ENCODE data around the gene STK16. TPM values are rescaled to one million over a fixed set of nuclear protein-coding genes. Genes with fewer than 3 reads are reported as not detected.

STK16 gene
- total and polyA plus RNA-seq, 2 of the 4 experiments (the other 2 are of a cell fraction), result 44.4 to 50.1 TPM

- no peak for TF ChIP-seq MAZ (IDR thresholded peaks at IDR 0.05; ENCODE audit: borderline replicate concordance, low read depth, low read length)
- TF ChIP-seq USF2 (IDR thresholded peaks at IDR 0.05; ENCODE audit: low read depth, low read length), result no peak
- peak; percentile 77 for TF ChIP-seq RCOR1 (IDR thresholded peaks at IDR 0.05; ENCODE audit: insufficient replicate concordance, low read length)
- TF ChIP-seq BHLHE40 (IDR thresholded peaks at IDR 0.05; ENCODE audit: low read depth, low read length), result no peak
- no peak for TF ChIP-seq SMC3 (IDR thresholded peaks at IDR 0.05; ENCODE audit: low read depth, low read length)
- TF ChIP-seq MXI1 (IDR thresholded peaks at IDR 0.05; ENCODE audit: borderline replicate concordance, low read depth, low read length), result 0 out of 2 replicates have a peak, but pooled peaks have one; percentile 23
- TF ChIP-seq POLR2A (IDR thresholded peaks at IDR 0.05; ENCODE audit: low read depth, low read length), result no peak; the same call in 1 of the 2 replicates
- TF ChIP-seq MAFK (IDR thresholded peaks at IDR 0.05; ENCODE audit: low read depth, low read length), result no peak
- peak overlapping the region; percentile 91 for H2AFZ ChIP-seq (replicated peaks; ENCODE audit: low read length, poor library complexity)
- H4K5ac ChIP-seq (ENCODE audit: low read depth, low read length), result peak overlapping the region; percentile 78
- peak overlapping the region; percentile 97 for H4K91ac ChIP-seq (ENCODE audit: insufficient read depth, low read depth, low read length)
- H3K9ac ChIP-seq (ENCODE audit: low read depth, low read length), result peak overlapping the region; percentile 77
- H2AK9ac ChIP-seq (replicated peaks; ENCODE audit: low read depth, low read length, poor library complexity), result peak overlapping the region; percentile 97
- H3K56ac ChIP-seq (ENCODE audit: extremely low read depth, insufficient read depth, low read length), result peak overlapping the region; percentile 82; the same call in 1 of the 2 replicates
- peaks cover 11% of the 10 kb centered on the region for H4K20me1 ChIP-seq (ENCODE audit: insufficient read depth, low read length)
- H3K4me3 ChIP-seq (ENCODE audit: insufficient read depth, low read depth, low read length), result peak overlapping the region; percentile 54
- CTCF ChIA-PET, result interaction anchor here (0.6 to 1.6 kb wide), 7 partner anchors 10 to 171 kb away, joined by 3 to 8 read pairs (median 4); partner anchors contain the start of genes DNAJB2 and ZFAND2B
- ATAC-seq (ENCODE audit: low read depth), result peak; percentile 77
- peak overlapping the region; percentile 53; the same call in 1 of the 2 replicates for H2BK20ac ChIP-seq (ENCODE audit: low read depth, low read length)
- H3K36me3 ChIP-seq (ENCODE audit: control insufficient read depth, insufficient read depth, low read length), result peaks cover 50% of the 10 kb centered on the region
- BruUV-seq (replicated peaks), result no TSS peak
- DNase-seq, result peak; percentile 68
- H3K4me1 ChIP-seq (ENCODE audit: control insufficient read depth, insufficient read depth, low read length), result peaks cover 5% of the 10 kb centered on the region; the same call in 1 of the 2 replicates
- peak overlapping the region; percentile 91 for H2BK5ac ChIP-seq (ENCODE audit: low read depth, low read length, poor library complexity, severe bottlenecking)
- H3K27me3 ChIP-seq (ENCODE audit: control insufficient read depth, insufficient read depth, low read length), result no peaks in the 10 kb centered on the region
- peak overlapping the region; percentile 41; the same call in 1 of the 3 replicates for H2BK15ac ChIP-seq (ENCODE audit: low read depth, low read length)
- H3K4ac ChIP-seq (ENCODE audit: low read depth, low read length), result peak overlapping the region; percentile 98
- peak overlapping the region; percentile 92 for H3K27ac ChIP-seq (ENCODE audit: insufficient read depth, low read length)
- H2AK5ac ChIP-seq (ENCODE audit: low read depth, low read length), result peak overlapping the region; percentile 90
- H3K9me3 ChIP-seq (ENCODE audit: control insufficient read depth, insufficient read depth, low read length), result no peaks in the 10 kb centered on the region
- H3K9me1 ChIP-seq (ENCODE audit: insufficient read depth, low read length), result peaks cover 6% of the 10 kb centered on the region
- H3K18ac ChIP-seq (ENCODE audit: low read depth, low read length), result peak overlapping the region; percentile 81
- H3K4me2 ChIP-seq (ENCODE audit: low read depth, low read length), result peak overlapping the region; percentile 93
- in situ Hi-C loops (cut with MboI; ENCODE audit: low sequenced_read_pairs), result no loop called here
- 3% methylated on average over 32 of the region's 37 CpGs; no CpG with 5 or more reads in 1 of the 2 experiments for WGBS, 2 experiments (ENCODE audit: extremely low coverage in 2 of 2, insufficient read length in 1 of 2)
- dilution Hi-C loops (cut with HindIII; ENCODE audit: low sequenced_read_pairs, unreplicated experiment), result no loop called here
- H3K14ac ChIP-seq (replicated peaks; ENCODE audit: low read depth, low read length), result peak overlapping the region; percentile 88
- peaks cover 8 to 28% of the 10 kb centered on the region in 2 experiments; a peak in 3 of 4 replicates for H3K79me1 ChIP-seq (ENCODE audit: low read depth in 1 of 2, low read length in 2 of 2)
- H3K23ac ChIP-seq (ENCODE audit: low read depth, low read length), result peak overlapping the region; percentile 98
- H2BK120ac ChIP-seq (ENCODE audit: low read depth, low read length), result peak overlapping the region; percentile 90
- H4K8ac ChIP-seq (ENCODE audit: low read depth in 2 of 2, low read length in 2 of 2), result peak overlapping the region; percentile 15 to 87; a peak in 3 of 4 replicates
- POLR2A ChIA-PET (ENCODE audit: unreplicated experiment), result interaction anchor here (0.6 kb wide), 2 partner anchors 125 to 168 kb away, joined by 4 read pairs; no protein-coding TSS in a partner anchor
- intact Hi-C loops (cut with micrococcal nuclease), result loop anchor here (1.0 to 2.0 kb wide), 2 partner anchors 58 to 61 kb away; partner anchors contain the start of genes DNAJB2 and NHEJ1
These were observed 27.0 kb upstream of the STK16 start for GRCh38 chr2:219218217-219218731.

All from IMR-90 (cell line).